K562 (cell line): ENCODE measurements around the gene SOSTDC1. TPM values are rescaled to one million over a fixed set of nuclear protein-coding genes. Genes with fewer than 3 reads are reported as not detected.
"Not testable (repeated sequence)": the region's sequence is repeated elsewhere in the genome, so short reads cannot be mapped to it uniquely, and the experiment has no call there.

Source experiments
- ATAC-seq: fragments of 200-7000 bp; cut with Tn5 transposase; 3 replicates; pipeline ENCODE4 v1.9.1; 2020; ENCODE audit warnings: moderate library complexity
- BruUV-seq: library from RNA; stranded (reverse); fragments of 400-500 nt; replicated peaks from 2 replicates; lab custom pipeline; 2021; lab: Mats Ljungman, UMichigan
- CTCF ChIA-PET: fragments of 300-600 bp; formaldehyde crosslinking; extraction: SDS; loops from one replicate; lab custom pipeline; 2021; ENCODE audit warnings: low intra/inter-chr PET ratio; lab: Yijun Ruan, JAX
- POLR2A ChIA-PET: fragments of 300-600, 350-650 bp; sonication (Branson Sonifier 250); formaldehyde crosslinking; extraction: SDS; loops from one replicate; lab custom pipeline; 2021; ENCODE audit warnings: antibody characterized with exemption, inconsistent platforms; lab: Yijun Ruan, JAX
- DNase-seq, 4 experiments: peaks; one replicate each; pipeline versions ENCODE4 v3.0.0 to v3.0.0-alpha.2; 2011 to 2018; ENCODE audit warnings: low spot score in 3 of 4, mixed read lengths in 3 of 4; ENCODE audit errors: extremely low read depth in 1 of 4
- FAIRE-seq: peaks from 2 replicates; lab custom pipeline; 2011; peaks lifted over from hg19 to GRCh38; lab: Jason Lieb, UNC
- H2AFZ ChIP-seq: 2 replicates; pipeline ENCODE4 v1.6.0; 2011; ENCODE audit warnings: low read depth, low read length, control low read depth, inconsistent platforms
- H3K27ac ChIP-seq: fragments of 200-600 bp; 3 replicates; pipeline ENCODE4 v1.8.0; 2011; ENCODE audit warnings: low read depth, mild to moderate bottlenecking, control low read depth, inconsistent platforms, low read length, moderate library complexity, mixed read lengths; ENCODE audit errors: extremely low read depth
- H3K27me3 ChIP-seq, 2 experiments: fragments of 300-600 bp in 1 of 2; 2 replicates in 1 of 2; 3 replicates in 1 of 2; pipeline versions ENCODE4 v1.6.0 to v1.8.0; 2011; ENCODE audit warnings: inconsistent platforms in 2 of 2, low read length in 2 of 2, mild to moderate bottlenecking in 1 of 2, mixed read lengths in 1 of 2, moderate library complexity in 1 of 2; ENCODE audit not compliant: control insufficient read depth in 2 of 2, insufficient read depth in 2 of 2
- H3K36me3 ChIP-seq: fragments of 300-600 bp; 3 replicates; pipeline ENCODE4 v1.8.0; 2011; ENCODE audit warnings: mild to moderate bottlenecking, low read length, inconsistent platforms; ENCODE audit not compliant: control insufficient read depth, insufficient read depth
- H3K4me1 ChIP-seq, 2 experiments: fragments of 200-600 bp in 1 of 2; replicated peaks in 1 of 2; 2 replicates in 1 of 2; 3 replicates in 1 of 2; pipeline versions ENCODE4 v1.5.1 to v1.8.0; 2011; ENCODE audit warnings: inconsistent platforms in 2 of 2, low read length in 2 of 2, mild to moderate bottlenecking in 1 of 2, mixed read lengths in 1 of 2, moderate library complexity in 1 of 2; ENCODE audit not compliant: control insufficient read depth in 2 of 2, insufficient read depth in 2 of 2
- H3K4me2 ChIP-seq: 2 replicates; pipeline ENCODE4 v1.6.1; 2011; ENCODE audit warnings: low read length, control low read depth, inconsistent platforms, mixed read lengths; ENCODE audit not compliant: insufficient read depth
- H3K4me3 ChIP-seq: fragments of 200-600 bp; sonication (generic), shearing (Covaris generic); 2 replicates; pipeline ENCODE4 v1.5.1; 2016; ENCODE audit warnings: control low read depth, inconsistent platforms
- H3K79me2 ChIP-seq: fragments of 200-600 bp; 3 replicates; pipeline ENCODE4 v1.8.0; 2011; ENCODE audit warnings: low read length, inconsistent platforms; ENCODE audit not compliant: control insufficient read depth, insufficient read depth
- H3K9ac ChIP-seq, 2 experiments: 2 replicates each; pipeline versions ENCODE4 v1.6.0 to v1.6.1; 2011; ENCODE audit warnings: low read depth in 2 of 2, low read length in 2 of 2, control low read depth in 1 of 2, inconsistent platforms in 1 of 2, mild to moderate bottlenecking in 1 of 2, mixed read lengths in 1 of 2; ENCODE audit not compliant: insufficient read depth in 1 of 2
- H3K9me1 ChIP-seq: one replicate; pipeline ENCODE4 v1.6.0; 2011; ENCODE audit warnings: inconsistent platforms, mild to moderate bottlenecking, low read length, moderate library complexity; ENCODE audit not compliant: control insufficient read depth, insufficient read depth
- H3K9me3 ChIP-seq: replicated peaks from 2 replicates; pipeline ENCODE4 v1.5.1; 2011; ENCODE audit warnings: low read depth, low read length, inconsistent platforms; ENCODE audit not compliant: control insufficient read depth, insufficient read depth
- H4K20me1 ChIP-seq: replicated peaks from 2 replicates; pipeline ENCODE4 v1.6.1; 2011; ENCODE audit warnings: low read length, inconsistent platforms, mixed read lengths; ENCODE audit not compliant: control insufficient read depth, insufficient read depth
- BCOR ChIP-seq: fragments of 450-650 bp; IDR thresholded peaks from 2 replicates; pipeline ENCODE4 v1.6.1; 2016
- CEBPG ChIP-seq, 3 experiments: fragments of 200-800 bp in 1 of 3; sonication (Bioruptor generic) in 1 of 3; sonication (generic) in 1 of 3; formaldehyde crosslinking in 1 of 3; IDR thresholded peaks in 2 of 3; conservative IDR thresholded peaks in 1 of 3; 2 replicates each; pipeline versions ENCODE4 v1.6.1 to v1.8.0; 2016 to 2022; ENCODE audit warnings: missing compliant biosample characterization in 2 of 3, missing genetic modification characterization in 2 of 3, mild to moderate bottlenecking in 1 of 3, missing genetic modification reagents in 1 of 3
- KDM1A ChIP-seq, 2 experiments: fragments of 450-650 bp; IDR thresholded peaks; 2 replicates each; pipeline ENCODE4 v1.6.1; 2016; ENCODE audit warnings: mild to moderate bottlenecking in 2 of 2
- RBM25 ChIP-seq: fragments of 200-400 bp; formaldehyde crosslinking; IDR thresholded peaks from 2 replicates; pipeline ENCODE4 v1.6.1; 2018; ENCODE audit warnings: low read length, low read depth, moderate library complexity; ENCODE audit not compliant: severe bottlenecking
- TEAD2 ChIP-seq: fragments of 450-650 bp; IDR thresholded peaks from 2 replicates; pipeline ENCODE4 v1.6.1; 2016; ENCODE audit warnings: missing genetic modification characterization, control low read depth, missing compliant biosample characterization
- YBX1 ChIP-seq: fragments of 450-650 bp; IDR thresholded peaks from 2 replicates; pipeline ENCODE4 v1.7.1; 2016; ENCODE audit warnings: mild to moderate bottlenecking
- ZKSCAN3 ChIP-seq: fragments of 250-450 bp; sonication (Bioruptor Pico); IDR thresholded peaks from 2 replicates; pipeline ENCODE4 v1.4.0; 2020
- ZNF146 ChIP-seq: IDR thresholded peaks from one replicate; pipeline ENCODE4 v1.6.1; 2018; ENCODE audit warnings: missing compliant biosample characterization; ENCODE audit not compliant: unreplicated experiment
- WGBS: fragments of 100-300 bp; shearing (Covaris generic); methylation state at CpG from one replicate; pipeline ENCODE4 v1.1.6; 2016; ENCODE audit warnings: low coverage, mixed read lengths; ENCODE audit not compliant: insufficient coverage; ENCODE audit errors: missing lambda C conversion rate; 5-methylcytosine and 5-hydroxymethylcytosine counted together
- in situ Hi-C: fragments of 300-500 bp; cut with MboI; formaldehyde crosslinking; loops from 4 replicates; pipeline ENCODE4 v1.15.0; 2018; ENCODE audit warnings: inconsistent platforms, mixed read lengths
- intact Hi-C: fragments of 100-400 bp; cut with micrococcal nuclease; formaldehyde crosslinking; loops from 2 replicates; pipeline ENCODE4 v1.14.2; 2022
- polyA plus RNA-seq, 8 experiments: library from polyadenylated mRNA; depleted of rRNA in 4 of 8; stranded (reverse) in 5 of 8; unstranded in 3 of 8; fragments of >200 nt; fragmentation: Nextera tagmentation in 2 of 8; fragmentation: Illumina TruSeq in 1 of 8; extraction: Ambion mirVana in 2 of 8; extraction: Trizol in 1 of 8; gene quantifications; 2 replicates each; pipeline versions ENCODE4 v1.2.1 to v1.2.3, GENCODE V29; 2011 to 2014; ENCODE audit warnings: inconsistent platforms in 1 of 8, missing spikeins in 1 of 8
- total RNA-seq, 7 experiments: library from RNA; depleted of rRNA in 6 of 7; stranded (reverse); fragments of >200 nt in 6 of 7; fragmentation: Illumina TruSeq in 2 of 7; extraction: Trizol in 2 of 7; gene quantifications; 2 replicates each; pipeline versions ENCODE4 v1.2.1 to v1.2.3, GENCODE V29; 2011 to 2021; ENCODE audit warnings: low replicate concordance in 1 of 7

SOSTDC1 gene
- total and polyA plus RNA-seq, 9 of the 15 experiments (the other 6 are each of a cell fraction or from before 2014, with no cell fraction given), result 8.3 to 48.6 (median 15.9) TPM

DNA sequence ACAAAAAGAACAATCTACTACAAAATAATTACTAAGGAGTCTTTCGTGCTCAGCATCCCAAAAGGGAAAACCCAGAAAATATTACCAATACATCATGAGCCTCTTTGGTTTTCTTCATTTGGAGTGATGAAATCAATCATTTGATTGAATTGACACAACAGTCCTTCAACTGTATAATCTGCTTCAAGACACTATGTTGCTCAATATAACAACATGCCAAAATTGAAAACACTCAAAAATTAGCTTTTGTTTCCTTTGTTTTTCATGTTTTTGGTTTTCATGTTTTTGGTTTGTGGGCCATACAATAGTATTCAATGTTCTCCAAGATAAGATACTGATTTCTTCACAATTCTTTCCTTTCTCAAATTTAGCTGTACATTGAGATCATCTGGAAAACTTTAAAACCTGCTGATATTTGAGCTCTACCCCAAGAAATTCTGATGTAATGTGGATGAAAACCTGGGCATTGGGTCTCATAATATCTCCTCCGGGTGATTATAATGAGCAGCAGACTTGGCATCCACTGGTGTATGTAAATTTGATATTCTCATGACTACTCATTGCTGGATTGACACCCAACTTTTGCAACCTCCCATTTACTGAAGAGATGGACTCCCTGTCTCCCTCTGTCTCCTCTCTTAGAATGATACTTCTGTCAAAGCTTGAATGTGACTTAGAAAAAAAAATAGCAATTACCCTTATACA is 4.6 kb downstream of the SOSTDC1 start (continued):
- TF ChIP-seq CEBPG (CRISPR knock-in tag; IDR thresholded peaks at IDR 0.05), result no peak
- peak in 1 of 2 experiments; percentile 55; a peak in 2 of 4 replicates for TF ChIP-seq CEBPG (tag; conservative IDR thresholded peaks at IDR 0.05 in 1 of 2, IDR thresholded peaks at IDR 0.05 in 1 of 2)
- TF ChIP-seq TEAD2 (tag), result no peak
- TF ChIP-seq ZKSCAN3 (CRISPR knock-in tag), result no peak
- TF ChIP-seq YBX1, result no peak

DNA sequence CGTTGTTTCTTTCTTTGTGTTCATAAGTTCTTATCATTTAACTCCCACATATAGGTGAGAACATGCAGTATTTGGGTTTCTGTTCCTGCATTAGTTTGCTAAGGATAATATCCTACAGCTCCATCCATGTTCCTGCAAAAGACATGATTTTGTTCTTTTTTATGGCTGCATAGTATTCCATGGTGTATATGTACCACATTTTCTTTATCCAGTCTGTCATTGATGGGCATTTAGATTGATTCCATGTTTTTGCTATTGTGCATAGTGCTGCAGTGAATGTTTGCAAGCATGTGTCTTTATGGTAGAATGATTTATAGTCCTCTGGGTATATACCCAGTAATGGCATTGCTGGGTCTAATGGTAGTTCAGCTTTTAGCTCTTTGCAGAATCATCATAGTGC is 9.2 kb downstream of the SOSTDC1 start:
- H3K27me3 ChIP-seq, H2AFZ ChIP-seq, DNase-seq, FAIRE-seq, H3K36me3 ChIP-seq, H3K4me1 ChIP-seq, H3K4me2 ChIP-seq, CTCF ChIA-PET, H3K79me2 ChIP-seq, H3K9me1 ChIP-seq, H3K4me3 ChIP-seq, in situ Hi-C loops, H3K9me3 ChIP-seq, H3K27ac ChIP-seq, H3K9ac ChIP-seq, BruUV-seq, ATAC-seq, H4K20me1 ChIP-seq, intact Hi-C loops: not testable (repeated sequence)
- POLR2A ChIA-PET, result interaction anchor here (0.5 to 1.5 kb wide), 2 partner anchors 9 kb away, joined by 3 to 6 read pairs; partner anchors contain the start of gene SOSTDC1
- 60% methylated on average over 1 of the region's 1 CpG for WGBS
- TF ChIP-seq ZNF146 (peak; percentile 92), KDM1A (IDR thresholded peaks at IDR 0.05) (peak in 1 of 2 experiments; percentile 45; a peak in 1 of 4 replicates), RBM25 (peak; percentile 63), BCOR (peak; percentile 76)
